ENCODE data around the gene UNCX.

DNA sequence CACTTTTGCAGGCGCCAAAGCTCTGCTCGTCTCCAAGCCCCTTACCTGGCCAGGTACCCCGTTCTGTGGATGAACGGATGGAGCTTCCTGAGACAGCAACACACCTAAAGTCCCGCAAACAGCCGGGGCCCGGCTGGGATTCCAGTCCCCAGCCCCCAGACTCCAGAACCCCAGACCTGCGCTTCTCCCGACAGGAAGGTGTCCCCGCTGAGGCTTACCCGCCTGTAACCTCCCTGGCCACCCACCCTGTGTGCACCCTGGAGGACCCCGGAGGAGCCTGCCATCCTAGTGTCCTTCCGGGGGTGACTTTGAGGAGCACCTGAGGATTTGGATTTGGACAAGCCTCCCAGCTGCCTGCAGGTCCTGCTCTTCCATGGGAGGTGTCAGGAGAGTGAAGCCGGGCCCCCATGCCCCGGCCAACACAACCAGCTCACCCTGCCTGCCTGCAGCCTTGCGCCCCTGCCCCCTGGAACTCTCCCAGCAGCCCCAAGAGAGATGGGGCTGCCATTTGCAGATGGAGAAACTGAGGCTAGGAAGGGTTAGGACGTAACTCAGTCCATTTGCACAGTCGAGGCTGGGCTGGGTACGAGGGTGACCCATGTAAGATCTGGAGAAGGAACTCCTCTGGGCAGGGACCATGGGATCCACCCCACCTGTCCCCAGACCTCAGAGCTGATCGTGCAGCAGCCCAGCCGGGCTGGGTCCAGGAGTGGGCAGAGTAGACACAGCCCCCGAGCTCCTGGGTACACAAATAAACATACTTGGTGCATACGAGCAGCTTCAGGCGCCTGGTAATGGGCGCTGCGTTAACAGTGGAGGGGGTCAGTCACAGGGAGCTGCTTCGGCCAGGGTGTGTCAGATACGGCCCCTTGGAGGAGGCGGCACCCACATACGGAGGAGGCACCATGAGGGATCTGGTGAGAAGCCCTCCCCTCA lies 31.9 kb downstream of the UNCX start:
- TF ChIP-seq, protein P1, sequence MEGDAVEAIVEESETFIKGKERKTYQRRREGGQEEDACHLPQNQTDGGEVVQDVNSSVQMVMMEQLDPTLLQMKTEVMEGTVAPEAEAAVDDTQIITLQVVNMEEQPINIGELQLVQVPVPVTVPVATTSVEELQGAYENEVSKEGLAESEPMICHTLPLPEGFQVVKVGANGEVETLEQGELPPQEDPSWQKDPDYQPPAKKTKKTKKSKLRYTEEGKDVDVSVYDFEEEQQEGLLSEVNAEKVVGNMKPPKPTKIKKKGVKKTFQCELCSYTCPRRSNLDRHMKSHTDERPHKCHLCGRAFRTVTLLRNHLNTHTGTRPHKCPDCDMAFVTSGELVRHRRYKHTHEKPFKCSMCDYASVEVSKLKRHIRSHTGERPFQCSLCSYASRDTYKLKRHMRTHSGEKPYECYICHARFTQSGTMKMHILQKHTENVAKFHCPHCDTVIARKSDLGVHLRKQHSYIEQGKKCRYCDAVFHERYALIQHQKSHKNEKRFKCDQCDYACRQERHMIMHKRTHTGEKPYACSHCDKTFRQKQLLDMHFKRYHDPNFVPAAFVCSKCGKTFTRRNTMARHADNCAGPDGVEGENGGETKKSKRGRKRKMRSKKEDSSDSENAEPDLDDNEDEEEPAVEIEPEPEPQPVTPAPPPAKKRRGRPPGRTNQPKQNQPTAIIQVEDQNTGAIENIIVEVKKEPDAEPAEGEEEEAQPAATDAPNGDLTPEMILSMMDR (IDR thresholded peaks at IDR 0.05), result no peak
- TF ChIP-seq POLR2A (IDR thresholded peaks at IDR 0.05), result no peak

Measured in testis (tissue), 2 donors.